Dedifferentiated amniotic fluid mesenchymal stem cell (primary cell): Measurements from ENCODE around the gene COL11A1.
"Not testable (repeated sequence)": the region's sequence is repeated elsewhere in the genome, so short reads cannot be mapped to it uniquely, and the experiment has no call there.

Experiments used
- DNase-seq: peaks from one replicate; pipeline ENCODE4 v3.0.0-alpha.2; 2016; ENCODE audit errors: extremely low spot score

The COL11A1 gene

DNA sequence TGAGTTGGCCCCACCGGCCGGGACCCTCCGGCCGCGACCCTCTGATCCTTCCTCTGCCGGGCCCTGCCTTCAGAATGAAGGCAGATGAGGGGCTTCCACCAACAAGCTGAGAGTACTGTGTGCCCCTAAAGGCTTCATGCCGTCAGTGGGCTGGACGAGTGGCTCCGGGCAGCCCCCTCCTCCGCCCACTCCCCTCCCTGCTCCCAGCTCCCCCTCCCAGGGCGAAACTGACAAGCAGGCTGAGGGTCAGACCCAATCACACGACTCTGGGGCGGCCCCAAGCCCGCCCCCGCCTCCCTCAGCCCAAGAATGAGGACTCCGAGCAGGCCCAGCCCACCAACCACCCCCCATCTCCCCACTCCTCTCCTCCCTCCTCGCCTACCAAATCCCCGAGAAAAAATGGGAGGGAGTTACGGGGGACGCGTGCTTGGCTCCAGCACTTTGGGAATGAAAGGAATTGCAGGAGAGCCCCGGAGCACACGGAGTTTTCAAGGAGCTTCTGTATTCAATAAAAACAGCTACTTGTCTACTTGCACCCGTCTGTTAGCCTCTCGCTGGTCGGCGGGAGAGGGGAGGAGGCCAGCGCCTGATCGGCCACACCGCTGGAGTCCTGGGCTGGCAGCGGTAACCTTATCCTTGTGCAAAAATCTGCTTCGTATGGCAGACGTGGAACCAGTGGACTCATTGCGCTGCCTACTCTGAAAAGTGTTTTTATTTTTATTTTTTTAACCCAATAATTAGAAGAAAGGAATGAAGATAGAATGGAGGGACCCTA lies at the start of gene COL11A1:
TSS of gene COL11A1 (minus strand) at position 147 of the 775 bp plus-strand sequence. CDS start 344 bp downstream, outside the sequence.
- DNase-seq = no peak

DNA sequence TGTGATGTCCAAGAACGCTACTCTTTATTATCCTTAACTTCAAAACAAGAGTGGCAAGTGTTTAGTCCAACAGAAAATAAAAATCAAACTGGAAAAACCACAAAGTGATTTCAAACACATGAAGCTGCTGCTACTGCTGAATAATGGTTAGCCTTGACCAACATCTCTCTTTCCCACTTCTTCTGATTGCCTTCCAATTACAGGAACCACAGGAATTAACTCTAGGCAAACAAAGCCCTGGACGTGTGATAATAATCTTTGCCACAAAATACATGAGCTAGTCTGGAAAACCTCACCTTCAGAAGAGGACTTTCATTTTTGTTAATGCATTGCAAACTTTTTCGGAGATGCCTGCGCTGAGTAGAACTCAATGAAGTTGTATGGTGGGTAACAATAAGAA lies 48.6 kb upstream of the COL11A1 start:
- peak; percentile 21 for DNase-seq

DNA sequence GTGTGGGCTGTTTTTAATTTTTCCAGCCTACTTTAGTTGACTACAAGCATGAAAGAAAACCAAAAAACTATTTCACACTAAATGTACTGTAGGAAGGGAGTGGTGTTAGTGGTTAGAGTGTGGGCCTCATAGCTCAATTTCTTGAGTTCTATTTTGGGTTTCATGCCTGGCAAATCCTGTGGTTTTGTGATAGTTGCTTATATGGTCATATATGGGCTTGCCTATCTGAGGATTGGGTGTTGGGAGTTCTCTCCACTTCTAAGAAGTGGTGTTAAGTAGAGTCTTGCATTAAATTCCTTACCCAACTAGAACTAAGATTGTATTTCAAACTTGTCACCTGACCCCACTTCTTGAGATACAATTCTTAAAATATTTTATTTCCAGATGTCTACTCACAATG lies 37.8 kb upstream of the COL11A1 start:
- no peak for DNase-seq

DNA sequence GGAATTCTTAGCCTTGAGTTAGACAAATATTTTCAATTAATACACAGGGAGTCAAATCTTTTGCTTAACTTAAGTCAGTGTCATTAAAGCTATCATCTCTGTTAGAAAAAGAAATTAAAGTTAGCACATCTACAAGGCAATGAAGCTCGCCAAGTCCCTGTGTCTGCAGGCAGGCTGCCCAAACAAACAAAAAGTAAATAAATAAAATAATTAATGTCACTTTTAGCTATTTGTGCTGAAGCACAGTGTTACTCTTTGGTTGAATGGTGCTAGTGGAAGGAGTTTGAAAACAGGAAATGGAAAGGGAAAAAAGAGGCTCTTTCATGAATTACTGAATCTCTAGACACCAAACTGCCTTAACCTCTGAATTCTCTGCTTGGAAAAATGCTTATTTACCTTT lies 37.1 kb upstream of the COL11A1 start:
- no peak for DNase-seq

DNA sequence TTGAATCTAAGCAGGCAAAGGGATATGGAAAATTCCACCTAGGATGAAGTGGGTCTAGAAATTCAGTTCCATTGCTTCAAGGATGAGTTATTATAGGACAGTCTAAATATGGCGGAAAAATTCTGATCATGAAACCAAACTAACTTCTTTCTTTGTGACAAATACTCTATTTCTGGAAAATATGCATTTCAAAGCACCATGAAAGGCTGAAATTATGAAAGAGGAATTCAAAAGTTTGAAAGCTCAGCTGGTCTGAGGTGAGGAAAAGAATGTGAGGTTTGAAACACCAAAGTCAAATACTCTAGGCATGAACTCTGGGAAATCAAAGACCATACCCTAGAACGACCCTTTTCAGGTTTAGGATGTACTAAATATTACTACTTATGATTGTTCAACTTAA lies 36.4 kb upstream of the COL11A1 start:
- no peak for DNase-seq

DNA sequence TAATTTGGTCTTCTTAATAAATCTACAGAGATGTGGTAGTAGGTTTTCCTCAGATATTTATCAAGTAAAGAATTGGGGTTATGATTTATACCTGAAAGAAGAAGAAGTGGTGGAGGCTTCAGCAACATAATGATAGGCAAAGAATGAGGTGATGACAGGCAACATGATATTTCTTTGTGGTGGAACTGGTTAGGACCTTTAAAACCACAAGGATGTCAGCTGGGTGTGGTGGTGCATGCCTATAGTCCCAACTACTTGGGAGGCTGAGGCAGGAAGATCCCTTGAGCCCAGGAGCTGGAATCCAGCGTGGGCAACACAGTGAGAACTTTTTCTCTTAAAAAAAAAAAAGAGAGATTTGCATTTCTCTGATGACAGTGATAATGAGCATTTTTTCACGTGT lies 34.1 kb upstream of the COL11A1 start:
- DNase-seq = no peak

DNA sequence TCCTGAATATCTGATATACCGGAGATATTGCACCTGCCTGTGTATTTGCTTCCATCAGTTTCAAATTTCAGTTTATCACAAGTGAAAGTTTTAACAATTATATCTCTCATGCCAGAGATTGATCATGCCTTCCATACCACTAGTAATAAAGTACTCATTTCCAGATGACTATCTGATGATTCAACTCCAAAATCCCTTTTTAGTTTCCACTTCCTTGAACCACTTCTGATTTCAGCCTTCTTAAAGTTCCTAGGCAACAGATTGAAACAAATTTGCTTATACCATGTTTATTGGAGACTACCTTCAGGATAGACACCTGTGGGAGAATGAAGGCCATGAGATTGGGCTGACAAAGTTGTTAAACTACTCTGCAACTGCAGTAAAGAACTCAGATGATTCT lies 21.5 kb upstream of the COL11A1 start:
- no peak for DNase-seq

DNA sequence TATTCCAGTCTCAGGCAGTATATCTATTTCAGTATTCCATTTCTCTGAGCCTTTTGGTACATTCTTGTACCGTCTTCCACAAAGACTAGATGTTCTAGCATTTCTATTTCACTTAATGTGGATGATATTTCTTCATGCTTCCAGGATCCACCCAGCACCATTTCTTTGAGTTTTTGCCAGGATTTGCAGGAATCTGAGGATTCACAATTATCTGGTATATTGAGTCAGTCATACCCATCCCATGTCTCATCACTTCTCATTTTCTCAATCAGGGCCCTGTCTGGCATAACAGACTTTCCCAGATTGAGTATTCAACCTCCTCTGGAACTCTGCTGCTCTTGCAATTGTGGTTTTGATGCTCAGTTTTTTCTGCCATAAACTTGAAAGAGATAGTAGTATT lies 20.9 kb upstream of the COL11A1 start:
- peak; percentile 23 for DNase-seq

DNA sequence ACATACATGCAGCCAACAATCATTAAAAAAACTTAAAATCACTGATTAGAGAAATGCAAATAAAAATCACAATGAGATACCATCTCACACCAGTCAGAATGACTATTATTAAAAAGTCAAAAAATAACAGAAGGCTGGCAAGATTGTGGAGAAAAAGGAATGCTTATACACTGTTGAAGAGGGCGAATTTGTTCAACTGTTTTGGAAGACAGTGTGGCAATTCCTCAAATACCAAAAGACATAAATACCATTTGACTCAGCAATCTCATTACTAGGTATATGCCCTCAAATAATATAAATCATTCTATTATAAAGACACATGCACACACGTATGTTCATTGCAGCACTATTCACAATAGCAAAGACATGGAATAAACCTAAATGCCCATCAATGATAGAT lies 19.9 kb upstream of the COL11A1 start:
- not testable (repeated sequence) for DNase-seq

DNA sequence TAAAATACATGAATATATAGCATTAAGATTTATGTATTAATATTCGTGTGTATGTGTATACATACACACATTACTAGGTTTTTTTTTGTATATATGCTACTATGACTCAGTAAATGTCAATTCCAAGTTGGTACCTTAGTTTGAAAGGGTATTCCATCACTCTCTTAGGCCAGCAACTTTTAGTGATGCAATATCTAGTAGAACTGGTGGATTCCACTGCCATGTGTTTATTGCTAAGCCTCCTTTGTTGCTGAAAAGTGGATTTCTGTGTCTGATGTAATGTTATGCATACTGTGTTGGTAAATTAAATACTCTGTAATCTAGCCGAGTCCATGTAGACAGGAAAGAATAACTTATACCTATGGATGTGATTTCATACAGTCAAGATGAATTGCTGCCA lies 16.9 kb upstream of the COL11A1 start:
- no peak for DNase-seq

DNA sequence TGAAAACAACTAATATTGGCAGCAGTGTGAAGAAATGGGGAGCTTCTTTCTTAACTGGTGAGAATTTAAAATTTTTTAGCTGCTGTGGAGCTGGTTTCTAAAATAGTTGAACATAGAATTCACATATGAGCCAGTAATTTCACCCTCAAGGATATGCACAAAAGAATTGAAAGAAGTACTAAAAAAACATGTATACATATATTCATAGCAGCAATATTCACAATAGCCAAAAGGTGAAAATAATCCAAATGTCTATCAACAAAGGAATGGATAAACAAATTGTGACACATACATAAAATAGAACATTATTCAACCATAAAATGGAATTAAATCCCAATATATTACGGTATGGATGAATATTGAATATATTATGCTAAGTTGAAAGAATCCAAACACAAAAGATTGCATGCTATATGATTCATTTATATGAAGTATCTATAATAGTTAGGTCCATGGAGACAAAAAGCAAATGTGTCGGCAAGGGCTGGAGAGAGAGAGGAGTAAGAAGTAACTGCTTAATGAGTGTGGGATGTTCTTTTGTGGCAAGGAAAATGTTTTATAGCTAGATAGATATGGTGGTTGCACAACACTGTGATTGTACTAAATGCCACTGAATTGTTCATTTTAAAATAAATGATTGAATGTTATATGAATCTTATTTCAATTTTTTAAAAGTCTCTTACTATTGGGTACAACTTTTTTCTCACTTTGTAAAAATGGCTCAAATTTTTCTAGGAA lies 14.8 kb upstream of the COL11A1 start:
- DNase-seq = no peak

DNA sequence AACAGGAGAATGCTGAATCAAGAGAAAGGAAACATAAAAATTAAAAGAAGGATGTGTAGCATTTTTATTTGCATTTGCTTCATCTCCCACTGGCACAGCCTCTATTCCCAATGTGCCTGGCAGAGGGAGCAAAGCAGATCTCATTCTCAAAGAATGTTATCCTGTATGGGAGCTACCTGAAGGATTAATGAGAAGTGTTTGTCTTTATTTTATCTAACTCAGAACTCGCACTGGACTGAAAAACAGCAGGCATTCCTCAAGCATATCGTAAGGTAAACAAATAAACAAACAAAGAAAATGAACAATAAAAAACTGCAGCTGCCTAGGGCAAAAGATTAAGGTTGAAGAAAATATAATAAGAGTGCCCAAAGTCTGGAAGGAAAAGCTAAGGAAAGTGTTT lies 12.7 kb upstream of the COL11A1 start:
- DNase-seq = no peak

DNA sequence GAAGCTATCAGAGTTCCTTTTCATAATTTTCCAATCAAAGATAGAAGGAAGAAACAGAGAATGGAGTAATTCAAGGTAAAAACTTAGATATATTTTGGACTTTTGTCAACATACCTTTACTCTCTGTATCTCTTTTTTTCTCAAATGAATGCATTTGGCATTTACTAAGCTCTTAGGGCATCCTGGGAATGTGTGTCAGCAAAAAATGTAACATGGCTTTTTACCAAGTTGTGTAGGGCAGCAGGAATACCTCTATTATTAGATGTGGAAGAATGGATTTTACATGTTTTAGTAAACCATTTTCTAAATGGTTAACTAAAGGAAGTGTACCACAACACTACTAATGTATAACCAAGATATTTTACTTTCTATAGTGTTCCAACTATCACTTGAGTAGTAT lies 4.2 kb upstream of the COL11A1 start:
- DNase-seq = no peak

DNA sequence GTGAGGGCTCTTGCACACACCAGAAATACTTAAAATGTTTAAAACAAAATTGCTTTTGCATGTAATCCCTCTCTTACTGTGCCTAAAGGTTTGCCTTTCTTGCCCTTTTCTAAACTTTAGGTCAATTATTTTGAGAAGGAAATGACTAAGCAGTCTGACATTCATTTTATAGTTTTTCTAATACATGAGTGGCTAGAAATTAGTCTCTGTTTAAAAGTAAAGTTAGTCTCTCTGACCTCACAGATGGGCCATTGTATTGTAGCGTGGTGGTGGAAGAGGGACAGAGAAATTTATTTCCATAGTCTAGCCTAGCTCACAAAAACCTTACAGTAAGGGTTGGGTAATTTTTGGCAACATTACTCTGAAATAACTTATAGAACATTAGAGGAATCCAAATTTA lies 3.6 kb upstream of the COL11A1 start:
- DNase-seq = no peak

DNA sequence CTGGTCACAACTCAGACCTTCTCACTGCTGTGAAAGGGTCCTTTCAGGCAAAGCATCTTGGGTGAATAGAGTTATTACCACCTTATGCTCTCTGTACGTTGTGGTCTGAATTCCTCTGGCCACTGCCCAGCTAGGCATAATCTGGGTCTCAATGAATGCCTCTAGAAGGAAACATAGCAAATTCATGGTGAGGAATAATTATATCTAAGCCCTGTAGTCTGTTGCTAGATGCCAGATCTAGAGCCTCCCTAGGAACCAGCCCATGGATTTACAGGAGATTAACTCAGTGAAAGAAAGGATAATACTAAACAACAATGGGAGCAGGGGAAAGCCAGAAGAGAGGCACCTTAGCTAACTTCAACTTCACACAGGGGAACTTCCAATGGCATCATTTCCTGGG lies 2.4 kb upstream of the COL11A1 start:
- DNase-seq = no peak

DNA sequence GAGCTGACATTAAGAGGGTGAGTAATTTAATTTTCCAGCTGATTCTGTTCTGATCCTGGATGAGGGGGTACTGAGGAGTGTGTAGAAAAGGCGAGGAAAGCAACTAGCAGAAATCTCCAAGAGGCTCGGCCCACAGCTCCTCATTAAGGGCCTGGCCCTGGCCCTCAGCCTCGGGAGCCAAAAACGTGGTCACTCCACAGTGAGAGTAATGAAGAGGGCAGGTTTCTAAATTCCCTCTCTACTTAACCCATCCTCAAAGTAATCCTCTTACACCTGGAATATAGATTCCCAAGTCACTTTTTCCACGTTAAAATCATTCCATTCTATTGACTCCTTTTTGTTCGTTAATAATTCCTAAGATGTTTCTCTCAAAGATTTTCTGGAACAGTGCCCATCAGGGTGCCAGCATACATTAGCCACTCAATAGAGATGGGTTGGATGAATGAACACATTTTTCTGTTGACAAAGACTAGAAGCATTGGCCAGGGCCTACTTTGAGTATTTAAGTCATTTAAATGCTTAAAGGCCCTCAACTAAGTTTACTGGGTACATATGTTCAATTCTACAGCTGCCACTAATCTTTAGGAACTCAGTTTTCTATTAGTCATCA lies 1.1 kb upstream of the COL11A1 start:
- DNase-seq = no peak

DNA sequence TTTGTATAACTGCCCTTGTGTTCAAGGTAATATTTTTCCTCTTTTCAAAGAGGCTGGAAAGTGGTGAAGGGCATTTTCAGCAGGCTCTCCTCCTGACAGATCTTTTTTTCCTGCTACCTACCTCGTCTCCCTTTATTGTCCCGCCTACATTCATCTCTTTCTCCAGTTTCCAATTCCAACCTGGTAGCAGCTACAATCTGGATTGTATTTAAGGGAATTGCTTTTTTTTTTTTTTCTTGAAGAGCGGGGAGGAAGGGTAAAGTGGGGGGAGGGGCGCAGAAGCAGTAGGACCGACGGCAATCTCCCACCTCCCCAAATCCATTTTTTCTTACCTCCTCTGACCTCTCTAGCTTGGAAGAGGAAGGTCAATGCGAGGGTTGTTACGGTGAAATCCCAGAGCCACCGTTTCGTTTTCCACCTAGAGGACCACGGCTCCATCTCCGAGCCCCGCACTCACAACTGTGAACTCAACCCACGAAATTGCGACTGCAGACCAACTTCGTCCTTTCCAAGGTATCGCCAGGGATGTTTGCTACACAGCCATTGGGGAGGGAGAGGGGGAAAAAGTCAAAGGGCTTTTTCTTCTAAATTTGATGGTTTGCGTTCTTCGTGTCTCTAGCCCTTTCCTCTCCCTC lies 464 bp downstream of the COL11A1 start:
- no peak for DNase-seq

DNA sequence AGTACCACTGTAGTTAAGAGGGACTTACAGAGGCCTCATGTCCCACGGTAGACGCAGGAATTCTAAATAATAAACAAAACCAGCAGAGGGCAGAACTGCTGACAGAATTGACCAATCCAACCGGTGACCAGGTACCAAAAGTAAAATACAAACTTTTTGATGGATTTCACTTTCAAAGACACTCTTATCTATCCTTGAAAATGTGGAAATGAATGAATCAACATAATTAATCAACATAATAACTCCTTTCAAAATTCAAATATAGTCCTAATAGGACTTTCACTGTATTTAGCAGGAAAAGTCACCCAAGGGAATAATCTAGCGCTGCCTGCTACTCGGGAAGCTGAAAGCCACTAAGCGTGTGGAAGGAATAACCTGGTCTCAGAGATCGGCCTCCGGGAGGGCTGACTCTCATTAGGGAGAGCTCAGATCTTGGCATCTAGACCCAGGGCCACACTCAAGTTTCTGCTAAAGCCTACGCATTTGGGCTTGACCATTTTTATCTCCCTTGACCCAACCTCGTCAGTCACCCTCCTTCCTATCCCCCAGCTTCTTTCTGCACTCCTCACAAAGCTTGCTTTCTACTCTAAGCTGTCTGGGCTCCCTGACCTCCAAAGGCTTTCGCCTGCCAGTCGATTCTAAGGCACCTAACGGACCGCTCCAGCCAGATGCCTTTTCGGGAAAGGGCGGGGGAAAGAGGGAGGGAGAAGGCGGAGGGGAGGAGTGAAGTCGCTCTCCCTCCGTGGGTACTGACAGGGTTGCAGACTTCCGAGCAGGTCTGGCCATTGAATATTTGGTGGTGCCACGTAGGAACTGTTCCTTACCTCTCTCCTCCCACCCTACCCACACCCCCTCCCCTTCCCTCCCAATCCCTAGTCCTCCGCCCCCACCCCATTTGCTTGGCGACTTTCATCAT lies 1.6 kb downstream of the COL11A1 start:
- DNase-seq = peak; percentile 54

DNA sequence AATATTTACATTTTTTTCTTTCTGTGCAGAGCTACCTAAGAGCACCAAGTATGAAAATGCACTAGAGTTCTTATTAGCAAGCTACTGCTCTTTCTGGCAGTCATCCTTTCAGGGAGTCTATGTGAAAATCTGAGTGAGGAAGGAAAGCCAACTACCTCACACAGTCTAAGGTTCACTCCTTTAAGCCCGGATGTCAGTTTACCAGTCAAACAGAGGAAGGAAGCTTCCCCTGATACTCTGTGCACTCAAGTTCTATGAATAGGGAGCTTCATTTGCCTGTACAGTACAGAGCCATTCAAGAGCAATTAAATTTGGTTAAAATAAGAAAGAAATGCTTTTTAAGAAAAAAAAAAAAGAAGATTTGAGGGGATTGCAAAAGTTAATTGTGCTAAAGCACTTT lies 6.9 kb downstream of the COL11A1 start:
- no peak for DNase-seq

DNA sequence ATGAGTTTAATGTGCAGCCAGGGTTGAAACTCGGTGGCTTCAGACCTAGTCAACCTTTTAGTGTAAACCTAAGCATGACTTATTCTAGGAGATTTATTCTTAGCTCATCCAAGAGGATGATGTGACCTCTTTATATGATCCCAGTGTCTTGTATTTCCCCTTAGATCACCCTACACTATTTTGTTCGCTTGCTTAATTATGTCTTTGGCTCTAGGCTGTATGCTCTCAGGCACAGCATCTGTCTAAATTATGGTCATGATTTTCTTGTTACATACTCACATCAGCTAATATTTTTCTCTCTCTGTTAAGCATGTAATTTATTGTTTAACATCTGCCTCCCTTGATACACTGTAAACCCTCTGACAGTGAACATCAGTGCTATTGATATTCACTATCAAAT lies 19.1 kb downstream of the COL11A1 start:
- no peak for DNase-seq

DNA sequence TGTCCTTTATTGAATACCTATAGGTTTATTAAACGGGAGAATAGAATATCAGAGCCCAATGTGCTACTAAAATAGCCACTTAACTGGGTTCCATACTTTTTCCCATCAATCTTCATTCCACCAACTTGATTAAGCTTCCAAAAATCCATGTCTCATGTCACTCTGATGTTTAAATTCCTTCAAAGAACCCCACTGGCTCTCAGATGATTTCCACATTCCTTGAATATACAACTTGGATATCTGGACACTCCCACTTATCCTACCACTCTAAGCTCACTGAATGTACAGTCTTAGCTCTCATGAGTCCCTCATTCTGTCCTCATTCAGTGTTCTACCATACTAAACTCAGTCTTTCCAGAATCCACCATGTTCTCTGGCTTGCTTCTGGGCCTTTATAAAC lies 21.1 kb downstream of the COL11A1 start:
- DNase-seq = no peak
